Brain microvascular endothelial cell (primary cell): ENCODE measurements around the gene RYR2.

ENCODE experiments used
- DNase-seq: peaks from one replicate; pipeline ENCODE4 v3.0.0-alpha.2; 2020
- H3K27ac ChIP-seq: fragments of 250-450 bp; sonication (Bioruptor Pico); 2 replicates; pipeline ENCODE4 v1.5.1; 2020; ENCODE audit warnings: mild to moderate bottlenecking, moderate library complexity
- H3K27me3 ChIP-seq: fragments of 250-450 bp; sonication (Bioruptor Pico); replicated peaks from 2 replicates; pipeline ENCODE4 v1.5.1; 2020; ENCODE audit warnings: mild to moderate bottlenecking
- H3K36me3 ChIP-seq: fragments of 250-450 bp; sonication (Bioruptor Pico); replicated peaks from 2 replicates; pipeline ENCODE4 v1.5.1; 2020; ENCODE audit warnings: mild to moderate bottlenecking
- H3K4me3 ChIP-seq: 2 replicates; pipeline ENCODE4 v1.5.1; 2011; ENCODE audit warnings: low read depth, mild to moderate bottlenecking, control low read depth, low read length, moderate library complexity
- CTCF ChIP-seq: IDR thresholded peaks from 2 replicates; pipeline ENCODE4 v1.5.1; 2011; ENCODE audit warnings: low read depth, mild to moderate bottlenecking, moderate library complexity, low read length, control low read depth, inconsistent platforms; ENCODE audit errors: missing control alignments
- in situ Hi-C: cut with HindIII; loops from 2 replicates; pipeline ENCODE4 v1.10.0; 2017; ENCODE audit warnings: low sequenced_read_pairs, low pct_ligation_motif_present

Gene RYR2

GRCh38 chr1:237041461-237041794 lies 556 bp upstream of the RYR2 start:
- no peaks in the 10 kb centered on the region for H3K36me3 ChIP-seq
- no peak for TF ChIP-seq CTCF
- no peak overlapping the region for H3K27ac ChIP-seq
- DNase-seq: no peak
- in situ Hi-C loops: no loop called here
- H3K4me3 ChIP-seq: no peak overlapping the region
- peaks cover 35% of the 10 kb centered on the region for H3K27me3 ChIP-seq

- Histone ChIP-seq H3K27ac (no peak overlapping the region), H3K36me3 (no peaks in the 10 kb centered on the region), H3K27me3 (peaks cover 35% of the 10 kb centered on the region), H3K4me3 (no peak overlapping the region)
- in situ Hi-C loops: no loop called here
- no peak for DNase-seq
- no peak for TF ChIP-seq CTCF
Measured at GRCh38 chr1:237042526-237042891, 525 bp downstream of the RYR2 start.

GRCh38 chr1:237042892-237043576 lies 1.1 kb downstream of the RYR2 start:
- no peak for DNase-seq
- in situ Hi-C loops: no loop called here

GRCh38 chr1:237043846-237044636 lies 2.1 kb downstream of the RYR2 start:
- Histone ChIP-seq H3K27me3 (peaks cover 35% of the 10 kb centered on the region), H3K4me3 (no peak overlapping the region), H3K36me3 (no peaks in the 10 kb centered on the region), H3K27ac (no peak overlapping the region)
- no peak for DNase-seq
- TF ChIP-seq CTCF: no peak
- in situ Hi-C loops: no loop called here

More at GRCh38 chr1:237042892-237043576, 1.1 kb downstream of the RYR2 start:
- no peak overlapping the region for H3K27ac ChIP-seq
- H3K27me3 ChIP-seq: peaks cover 35% of the 10 kb centered on the region
- no peak overlapping the region for H3K4me3 ChIP-seq
- TF ChIP-seq CTCF: no peak
- no peaks in the 10 kb centered on the region for H3K36me3 ChIP-seq

GRCh38 chr1:237045278-237046016 lies 3.5 kb downstream of the RYR2 start:
- no peak for TF ChIP-seq CTCF
- no peak overlapping the region for H3K4me3 ChIP-seq
- H3K27ac ChIP-seq: no peak overlapping the region
- H3K36me3 ChIP-seq: no peaks in the 10 kb centered on the region
- DNase-seq: no peak
- H3K27me3 ChIP-seq: peaks cover 34% of the 10 kb centered on the region
- in situ Hi-C loops: no loop called here
